Measurements from ENCODE around the gene HEATR9. TPM values are rescaled to one million over a fixed set of nuclear protein-coding genes. Genes with fewer than 3 reads are reported as not detected.

HEATR9 gene
- total and polyA plus RNA-seq, 2 of the 13 experiments (the other 11 are each of a cell fraction or from before 2014, with no cell fraction given): not detected

- TF ChIP-seq, protein P1, sequence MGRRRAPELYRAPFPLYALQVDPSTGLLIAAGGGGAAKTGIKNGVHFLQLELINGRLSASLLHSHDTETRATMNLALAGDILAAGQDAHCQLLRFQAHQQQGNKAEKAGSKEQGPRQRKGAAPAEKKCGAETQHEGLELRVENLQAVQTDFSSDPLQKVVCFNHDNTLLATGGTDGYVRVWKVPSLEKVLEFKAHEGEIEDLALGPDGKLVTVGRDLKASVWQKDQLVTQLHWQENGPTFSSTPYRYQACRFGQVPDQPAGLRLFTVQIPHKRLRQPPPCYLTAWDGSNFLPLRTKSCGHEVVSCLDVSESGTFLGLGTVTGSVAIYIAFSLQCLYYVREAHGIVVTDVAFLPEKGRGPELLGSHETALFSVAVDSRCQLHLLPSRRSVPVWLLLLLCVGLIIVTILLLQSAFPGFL (CRISPR knock-in tag; IDR thresholded peaks at IDR 0.05): no peak
- 0 out of 2 replicates have a peak, but pooled peaks have one; percentile 40 for TF ChIP-seq ZNF33A (CRISPR knock-in tag; IDR thresholded peaks at IDR 0.05; ENCODE audit: borderline replicate concordance)
- 0 out of 2 replicates have a peak, but pooled peaks have one; percentile 51 for TF ChIP-seq ZNF30 (CRISPR knock-in tag; IDR thresholded peaks at IDR 0.05)
- TF ChIP-seq FOXJ3 (CRISPR knock-in tag; IDR thresholded peaks at IDR 0.05; ENCODE audit: borderline replicate concordance): no peak
- no peak for TF ChIP-seq PCBP2 (optimal IDR thresholded peaks at IDR 0.05; ENCODE audit: low read depth, low read length, poor library complexity, severe bottlenecking)
- 0 out of 2 replicates have a peak, but pooled peaks have one; percentile 33 for TF ChIP-seq ZNF878 (CRISPR knock-in tag; IDR thresholded peaks at IDR 0.05)
- TF ChIP-seq ZBTB2 (CRISPR knock-in tag; IDR thresholded peaks at IDR 0.05; ENCODE audit: low read depth): peak; percentile 65
- TF ChIP-seq MEF2D (CRISPR knock-in tag; IDR thresholded peaks at IDR 0.05): peak; percentile 76
- TF ChIP-seq, protein P2, sequence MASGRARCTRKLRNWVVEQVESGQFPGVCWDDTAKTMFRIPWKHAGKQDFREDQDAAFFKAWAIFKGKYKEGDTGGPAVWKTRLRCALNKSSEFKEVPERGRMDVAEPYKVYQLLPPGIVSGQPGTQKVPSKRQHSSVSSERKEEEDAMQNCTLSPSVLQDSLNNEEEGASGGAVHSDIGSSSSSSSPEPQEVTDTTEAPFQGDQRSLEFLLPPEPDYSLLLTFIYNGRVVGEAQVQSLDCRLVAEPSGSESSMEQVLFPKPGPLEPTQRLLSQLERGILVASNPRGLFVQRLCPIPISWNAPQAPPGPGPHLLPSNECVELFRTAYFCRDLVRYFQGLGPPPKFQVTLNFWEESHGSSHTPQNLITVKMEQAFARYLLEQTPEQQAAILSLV (CRISPR knock-in tag; IDR thresholded peaks at IDR 0.05; ENCODE audit: borderline replicate concordance): peak; percentile 73; the same call in 1 of the 2 replicates
- peak; percentile 76; the same call in 1 of the 2 replicates for TF ChIP-seq SMAD9 (CRISPR knock-in tag; IDR thresholded peaks at IDR 0.05)
- no peak for TF ChIP-seq FOXK1 (CRISPR knock-in tag; IDR thresholded peaks at IDR 0.05; ENCODE audit: borderline replicate concordance, low read depth)
- no peak for TF ChIP-seq ZFAT (CRISPR knock-in tag; conservative IDR thresholded peaks at IDR 0.05)
- peak; percentile 41; the same call in 1 of the 2 replicates for TF ChIP-seq MED1 (CRISPR knock-in tag; IDR thresholded peaks at IDR 0.05)
- no peak for TF ChIP-seq SOX6 (IDR thresholded peaks at IDR 0.05)
- TF ChIP-seq SOX6 (CRISPR knock-in tag; IDR thresholded peaks at IDR 0.05): no peak; the same call in 1 of the 2 replicates
- TF ChIP-seq, protein P3, sequence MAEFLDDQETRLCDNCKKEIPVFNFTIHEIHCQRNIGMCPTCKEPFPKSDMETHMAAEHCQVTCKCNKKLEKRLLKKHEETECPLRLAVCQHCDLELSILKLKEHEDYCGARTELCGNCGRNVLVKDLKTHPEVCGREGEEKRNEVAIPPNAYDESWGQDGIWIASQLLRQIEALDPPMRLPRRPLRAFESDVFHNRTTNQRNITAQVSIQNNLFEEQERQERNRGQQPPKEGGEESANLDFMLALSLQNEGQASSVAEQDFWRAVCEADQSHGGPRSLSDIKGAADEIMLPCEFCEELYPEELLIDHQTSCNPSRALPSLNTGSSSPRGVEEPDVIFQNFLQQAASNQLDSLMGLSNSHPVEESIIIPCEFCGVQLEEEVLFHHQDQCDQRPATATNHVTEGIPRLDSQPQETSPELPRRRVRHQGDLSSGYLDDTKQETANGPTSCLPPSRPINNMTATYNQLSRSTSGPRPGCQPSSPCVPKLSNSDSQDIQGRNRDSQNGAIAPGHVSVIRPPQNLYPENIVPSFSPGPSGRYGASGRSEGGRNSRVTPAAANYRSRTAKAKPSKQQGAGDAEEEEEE (CRISPR knock-in tag; IDR thresholded peaks at IDR 0.05; ENCODE audit: borderline replicate concordance): 0 out of 2 replicates have a peak, but pooled peaks have one; percentile 82
- TF ChIP-seq SRSF1 (optimal IDR thresholded peaks at IDR 0.05; ENCODE audit: low read depth, low read length): peak; percentile 56
- no peak for TF ChIP-seq ATM (IDR thresholded peaks at IDR 0.05; ENCODE audit: borderline replicate concordance)
- TF ChIP-seq NFYC (CRISPR knock-in tag; IDR thresholded peaks at IDR 0.05): peak; percentile 85
- peak; percentile 55; the same call in 1 of the 2 replicates for TF ChIP-seq ZNF441 (CRISPR knock-in tag; IDR thresholded peaks at IDR 0.05; ENCODE audit: borderline replicate concordance)
- TF ChIP-seq ZNF607 (CRISPR knock-in tag; IDR thresholded peaks at IDR 0.05; ENCODE audit: borderline replicate concordance): peak; percentile 94
- no peak for TF ChIP-seq JUND (CRISPR knock-in tag; IDR thresholded peaks at IDR 0.05)
Observed at GRCh38 chr17:35808962-35809854, 59.5 kb downstream of the HEATR9 start, which contains the start of gene TAF15 (continued).

Data from HepG2 (cell line).